Fibroblast of upper back skin (primary cell): ENCODE data around the gene PIK3C2G.

ENCODE experiments used
- DNase-seq: peaks from one replicate; pipeline ENCODE4 v3.0.0-alpha.2; 2013

Gene PIK3C2G

GRCh38 chr12:18567787-18568186 is 306.5 kb downstream of the PIK3C2G start:
- no peak for DNase-seq

- DNase-seq, result no peak
These were observed 309.2 kb downstream of the PIK3C2G start for GRCh38 chr12:18570543-18570942.

- DNase-seq, result no peak
These were observed 314.8 kb downstream of the PIK3C2G start for GRCh38 chr12:18576104-18576626.

GRCh38 chr12:18576648-18577047 is 315.3 kb downstream of the PIK3C2G start:
- DNase-seq, result no peak

GRCh38 chr12:18578191-18578590 is 316.9 kb downstream of the PIK3C2G start:
- DNase-seq, result peak; percentile 24

GRCh38 chr12:18580291-18580690 is 319.0 kb downstream of the PIK3C2G start:
- DNase-seq, result peak; percentile 31

- no peak for DNase-seq
These were observed 319.4 kb downstream of the PIK3C2G start for GRCh38 chr12:18580706-18581105.

GRCh38 chr12:18581232-18581962 is 320.1 kb downstream of the PIK3C2G start:
- no peak for DNase-seq

GRCh38 chr12:18583655-18584054 is 322.3 kb downstream of the PIK3C2G start:
- no peak for DNase-seq

- DNase-seq, result no peak
These were observed 325.3 kb downstream of the PIK3C2G start for GRCh38 chr12:18586581-18586980.

- no peak for DNase-seq
These were observed 328.0 kb downstream of the PIK3C2G start for GRCh38 chr12:18589316-18589715.

- no peak for DNase-seq
These were observed 330.2 kb downstream of the PIK3C2G start for GRCh38 chr12:18591473-18591872.

- DNase-seq, result no peak
These were observed 334.1 kb downstream of the PIK3C2G start for GRCh38 chr12:18595412-18595811.

GRCh38 chr12:18601962-18602361 is 340.6 kb downstream of the PIK3C2G start:
- DNase-seq, result no peak

- no peak for DNase-seq
These were observed 351.7 kb downstream of the PIK3C2G start for GRCh38 chr12:18612971-18613370.

- DNase-seq, result no peak
These were observed 359.7 kb downstream of the PIK3C2G start for GRCh38 chr12:18620986-18621385.

GRCh38 chr12:18629445-18629844 is 368.1 kb downstream of the PIK3C2G start:
- no peak for DNase-seq

GRCh38 chr12:18629916-18630315 is 368.6 kb downstream of the PIK3C2G start:
- DNase-seq, result no peak

GRCh38 chr12:18631339-18631738 is 370.0 kb downstream of the PIK3C2G start:
- DNase-seq, result no peak

- no peak for DNase-seq
These were observed 371.5 kb downstream of the PIK3C2G start for GRCh38 chr12:18632848-18633247.

- no peak for DNase-seq
These were observed 373.1 kb downstream of the PIK3C2G start for GRCh38 chr12:18634382-18634781.

GRCh38 chr12:18640321-18640955 is 379.1 kb downstream of the PIK3C2G start:
- DNase-seq, result no peak

GRCh38 chr12:18643681-18644080 is 382.4 kb downstream of the PIK3C2G start:
- peak; percentile 79 for DNase-seq

GRCh38 chr12:18644564-18644963 is 383.2 kb downstream of the PIK3C2G start:
- no peak for DNase-seq
